GM21786 (cell line): Measurements from ENCODE around the gene LAMP1.
"Not testable (repeated sequence)": the region's sequence is repeated elsewhere in the genome, so short reads cannot be mapped to it uniquely, and the experiment has no call there.

ENCODE experiments used
- ATAC-seq: cut with Tn5 transposase; IDR thresholded peaks from one replicate; pipeline ENCODE4 v1.9.1; 2021; ENCODE audit not compliant: unreplicated experiment

LAMP1 gene

DNA sequence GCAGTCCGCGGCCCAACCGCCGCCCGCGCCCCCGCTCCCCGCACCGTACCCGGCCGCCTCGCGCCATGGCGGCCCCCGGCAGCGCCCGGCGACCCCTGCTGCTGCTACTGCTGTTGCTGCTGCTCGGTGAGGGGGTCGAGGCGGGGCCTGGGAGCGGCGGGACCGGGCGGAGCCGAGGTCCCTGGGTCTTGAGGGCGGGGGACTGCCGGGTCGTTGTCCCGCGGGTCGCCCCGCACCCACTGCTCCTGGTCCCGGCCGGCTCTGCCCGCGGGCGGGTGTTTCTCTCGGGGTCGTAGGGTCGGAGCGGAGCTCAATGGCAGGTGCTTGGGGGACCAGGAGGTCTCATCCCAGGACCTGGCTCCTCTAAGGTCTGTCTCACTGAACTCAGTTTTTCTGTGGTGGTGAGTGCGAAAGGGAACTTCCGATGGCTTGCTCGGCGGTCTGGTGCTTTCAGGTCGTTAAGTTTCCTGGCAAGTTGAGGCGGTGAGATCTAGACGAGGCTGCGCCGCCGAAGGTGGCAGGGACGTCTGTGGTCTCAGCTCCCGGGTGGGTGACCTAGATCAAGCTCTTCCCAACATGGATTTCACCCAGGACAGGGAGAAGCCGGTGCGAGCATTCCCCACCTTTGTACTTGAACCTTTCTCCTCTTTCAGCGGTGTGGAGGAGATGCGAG lies 467 bp downstream of the LAMP1 start:
- ATAC-seq: peak; percentile 20

GRCh38 chr13:113298043-113298945 lies 1.3 kb downstream of the LAMP1 start:
- no peak for ATAC-seq

- ATAC-seq: no peak
Measured at GRCh38 chr13:113299951-113300350, 2.9 kb downstream of the LAMP1 start.

DNA sequence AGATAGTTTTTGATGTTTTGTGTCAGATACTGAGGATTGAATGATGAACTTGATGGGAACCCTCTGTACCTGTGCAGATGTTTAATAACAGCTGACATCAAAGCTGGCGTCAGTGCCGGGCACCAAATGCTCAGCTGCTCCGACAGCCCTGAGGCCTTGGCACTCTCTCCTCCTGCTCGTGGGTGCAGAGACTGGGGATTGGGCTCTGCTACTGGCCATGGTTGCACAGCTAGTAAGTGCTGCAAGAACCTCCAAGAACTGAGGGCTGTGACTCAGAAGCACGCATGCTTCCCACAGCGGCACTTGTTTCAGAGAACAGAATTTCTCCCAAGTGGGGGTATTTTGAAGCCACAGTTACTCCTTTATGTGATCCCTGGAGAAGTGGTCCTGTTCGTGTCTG lies 5.9 kb downstream of the LAMP1 start:
- ATAC-seq: no peak

DNA sequence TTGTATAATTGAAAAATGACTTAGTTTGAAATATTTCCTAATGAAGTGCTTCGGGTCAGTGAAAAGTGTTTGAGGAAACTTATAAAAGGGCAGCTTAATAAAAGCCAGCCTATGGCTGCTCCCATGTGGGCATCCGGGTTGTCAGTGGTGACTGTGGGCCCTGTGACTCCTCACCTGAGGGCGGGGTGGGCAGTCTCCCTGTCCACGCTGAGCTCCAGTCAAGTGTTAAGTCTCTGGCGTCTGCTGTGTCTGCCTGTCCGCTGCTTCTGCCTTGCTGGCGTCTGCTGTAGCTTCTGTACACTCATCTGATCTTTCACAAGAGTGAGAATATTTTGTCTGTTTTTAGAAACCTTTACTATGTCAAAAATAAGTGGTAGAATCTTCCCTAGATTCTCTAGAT lies 7.1 kb downstream of the LAMP1 start:
- no peak for ATAC-seq

GRCh38 chr13:113305208-113305607 lies 8.2 kb downstream of the LAMP1 start:
- ATAC-seq: no peak

DNA sequence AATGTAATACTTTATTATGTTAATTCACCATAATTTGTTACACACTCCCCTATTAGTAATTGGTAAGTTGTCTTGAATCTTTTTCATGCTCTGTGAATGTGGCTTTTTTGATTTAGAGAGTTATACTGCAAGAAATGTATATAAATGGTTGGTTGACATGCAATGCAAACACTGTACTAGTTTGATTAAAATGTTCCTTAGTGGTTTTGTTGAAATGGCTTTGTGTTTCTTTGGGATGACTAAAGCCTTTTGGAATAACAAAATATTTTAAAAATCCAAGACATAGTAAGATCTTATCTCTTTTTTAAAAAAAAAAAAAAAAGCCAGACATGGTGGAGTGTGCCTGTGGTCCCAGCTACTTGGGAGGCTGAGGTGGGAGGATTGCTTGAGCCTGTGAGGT lies 10.5 kb downstream of the LAMP1 start:
- ATAC-seq: no peak

DNA sequence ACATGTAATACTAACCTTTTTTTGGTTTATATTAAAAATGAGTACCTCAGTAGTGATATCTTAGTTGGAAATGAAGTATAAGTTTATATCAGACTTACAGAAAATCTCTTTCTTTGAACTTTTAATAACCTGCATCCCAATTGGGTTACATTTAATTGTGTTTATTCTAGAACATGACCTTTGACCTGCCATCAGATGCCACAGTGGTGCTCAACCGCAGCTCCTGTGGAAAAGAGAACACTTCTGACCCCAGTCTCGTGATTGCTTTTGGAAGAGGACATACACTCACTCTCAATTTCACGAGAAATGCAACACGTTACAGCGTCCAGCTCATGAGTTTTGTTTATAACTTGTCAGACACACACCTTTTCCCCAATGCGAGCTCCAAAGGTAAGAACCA lies 12.4 kb downstream of the LAMP1 start:
- no peak for ATAC-seq

GRCh38 chr13:113314112-113314511 lies 17.1 kb downstream of the LAMP1 start:
- ATAC-seq: not testable (repeated sequence)

GRCh38 chr13:113314895-113315470 lies 17.9 kb downstream of the LAMP1 start:
- not testable (repeated sequence) for ATAC-seq

GRCh38 chr13:113315992-113316391 lies 19.0 kb downstream of the LAMP1 start:
- no peak for ATAC-seq

- no peak for ATAC-seq
Measured at GRCh38 chr13:113317031-113317430, 20.0 kb downstream of the LAMP1 start.

DNA sequence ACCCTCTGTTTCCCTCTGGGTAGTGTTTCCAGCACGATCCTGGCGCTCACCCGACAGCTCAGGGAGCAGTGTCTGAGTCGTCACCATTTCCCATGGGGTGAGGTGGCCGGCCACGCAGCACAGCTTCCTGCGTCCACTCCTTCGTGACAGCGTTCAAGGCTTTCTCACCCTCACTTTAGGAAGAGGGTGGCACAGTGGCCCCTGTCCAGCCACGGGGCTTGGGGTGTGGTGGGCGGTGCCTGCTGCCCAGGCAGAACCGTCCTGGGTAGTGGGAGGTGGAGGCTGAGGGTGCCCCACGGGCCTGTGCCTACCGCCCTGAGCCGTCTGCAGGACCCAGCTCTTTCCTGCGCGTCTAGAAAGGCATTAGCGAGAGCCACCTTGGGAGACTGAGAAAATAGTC lies 21.9 kb downstream of the LAMP1 start:
- ATAC-seq: no peak

DNA sequence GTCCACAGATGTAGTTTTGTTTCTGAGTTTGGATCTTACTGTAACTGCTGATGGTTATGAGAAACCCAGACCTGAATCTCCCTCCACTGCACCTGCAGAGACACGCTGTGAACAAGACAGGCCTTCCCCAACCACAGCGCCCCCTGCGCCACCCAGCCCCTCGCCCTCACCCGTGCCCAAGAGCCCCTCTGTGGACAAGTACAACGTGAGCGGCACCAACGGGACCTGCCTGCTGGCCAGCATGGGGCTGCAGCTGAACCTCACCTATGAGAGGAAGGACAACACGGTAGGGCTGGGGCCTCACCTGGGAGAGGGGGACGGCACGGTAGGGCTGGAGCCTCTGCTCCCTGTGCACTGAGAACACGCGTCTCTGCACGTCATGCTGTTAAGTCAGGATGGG lies 22.3 kb downstream of the LAMP1 start:
- ATAC-seq: no peak

DNA sequence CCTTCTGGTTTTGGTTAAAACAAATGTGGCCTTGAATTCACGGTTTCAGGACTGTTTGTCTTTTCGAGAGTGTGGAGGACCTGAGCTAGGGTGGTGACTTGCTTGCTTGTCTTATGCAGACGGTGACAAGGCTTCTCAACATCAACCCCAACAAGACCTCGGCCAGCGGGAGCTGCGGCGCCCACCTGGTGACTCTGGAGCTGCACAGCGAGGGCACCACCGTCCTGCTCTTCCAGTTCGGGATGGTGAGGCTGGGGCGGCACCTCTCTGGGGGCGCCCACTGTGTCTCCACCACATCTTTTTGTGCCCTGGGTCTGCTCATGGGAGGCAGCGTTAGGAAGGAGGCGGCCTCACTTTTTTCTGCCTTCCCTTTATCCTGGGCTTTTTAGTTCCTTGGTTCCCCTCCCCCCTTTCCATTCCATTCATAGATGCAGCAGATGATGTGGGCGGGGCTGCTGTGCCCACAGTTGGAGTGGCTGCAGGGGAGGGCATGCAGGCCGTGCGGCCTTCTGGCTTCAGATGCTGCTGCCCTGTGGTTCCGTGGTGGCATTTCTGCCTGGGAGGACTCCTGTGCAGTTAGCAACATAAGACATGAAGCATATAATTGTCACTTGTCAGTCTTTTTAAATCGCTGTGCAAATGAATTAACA lies 23.3 kb downstream of the LAMP1 start:
- ATAC-seq: no peak

DNA sequence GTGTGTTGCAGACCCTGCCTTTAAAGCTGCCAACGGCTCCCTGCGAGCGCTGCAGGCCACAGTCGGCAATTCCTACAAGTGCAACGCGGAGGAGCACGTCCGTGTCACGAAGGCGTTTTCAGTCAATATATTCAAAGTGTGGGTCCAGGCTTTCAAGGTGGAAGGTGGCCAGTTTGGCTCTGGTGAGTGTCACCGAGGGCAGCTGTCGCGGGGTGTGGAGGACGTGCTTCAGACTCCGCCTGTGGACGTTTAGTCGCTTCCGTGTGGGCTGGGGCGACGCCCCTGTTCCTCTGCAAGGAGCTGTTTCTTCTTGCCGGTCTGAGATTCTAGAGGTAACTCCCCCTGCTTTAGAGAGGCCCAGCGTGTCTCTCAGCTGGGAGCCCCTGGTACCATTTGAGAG lies 24.5 kb downstream of the LAMP1 start:
- no peak for ATAC-seq

- ATAC-seq: no peak
Measured at GRCh38 chr13:113322043-113322461, 25.0 kb downstream of the LAMP1 start.

DNA sequence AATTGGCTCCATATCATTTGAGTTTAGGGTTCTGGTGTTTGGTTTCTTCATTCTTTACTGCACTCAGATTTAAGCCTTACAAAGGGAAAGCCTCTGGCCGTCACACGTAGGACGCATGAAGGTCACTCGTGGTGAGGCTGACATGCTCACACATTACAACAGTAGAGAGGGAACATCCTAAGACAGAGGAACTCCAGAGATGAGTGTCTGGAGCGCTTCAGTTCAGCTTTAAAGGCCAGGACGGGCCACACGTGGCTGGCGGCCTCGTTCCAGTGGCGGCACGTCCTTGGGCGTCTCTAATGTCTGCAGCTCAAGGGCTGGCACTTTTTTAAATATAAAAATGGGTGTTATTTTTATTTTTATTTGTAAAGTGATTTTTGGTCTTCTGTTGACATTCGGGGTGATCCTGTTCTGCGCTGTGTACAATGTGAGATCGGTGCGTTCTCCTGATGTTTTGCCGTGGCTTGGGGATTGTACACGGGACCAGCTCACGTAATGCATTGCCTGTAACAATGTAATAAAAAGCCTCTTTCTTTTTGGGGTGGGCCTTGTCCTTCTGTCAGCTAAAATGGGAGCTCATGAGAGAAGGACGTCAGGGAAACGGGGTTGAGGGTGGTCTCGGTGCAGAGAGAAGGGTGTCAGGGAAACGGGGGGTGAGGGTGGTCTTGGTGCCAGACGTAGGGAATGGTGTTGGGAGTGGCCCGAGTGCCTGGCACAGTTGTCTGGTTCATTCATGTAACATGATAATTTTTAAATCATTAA lies 26.0 kb downstream of the LAMP1 start:
- no peak for ATAC-seq

- ATAC-seq: no peak
Measured at GRCh38 chr13:113323869-113324268, 26.8 kb downstream of the LAMP1 start.

GRCh38 chr13:113324398-113324797 lies 27.4 kb downstream of the LAMP1 start:
- no peak for ATAC-seq

GRCh38 chr13:113325779-113326178 lies 28.7 kb downstream of the LAMP1 start:
- ATAC-seq: no peak
